ENCODE measurements around the gene PHF10.

- TF ChIP-seq FOXM1 (IDR thresholded peaks at IDR 0.05; ENCODE audit: borderline replicate concordance, low read depth) (no peak), REST (IDR thresholded peaks at IDR 0.05; ENCODE audit: low read depth) (no peak), TAF1 (IDR thresholded peaks at IDR 0.05; ENCODE audit: low read depth) (no peak), CREB1 (IDR thresholded peaks at IDR 0.05; ENCODE audit: low read depth) (no peak), EP300 (IDR thresholded peaks at IDR 0.05; ENCODE audit: borderline replicate concordance) (no peak), RAD21 (IDR thresholded peaks at IDR 0.05; ENCODE audit: low read depth) (no peak), ZBTB7A (IDR thresholded peaks at IDR 0.05; ENCODE audit: low read depth) (no peak), EGR1 (IDR thresholded peaks at IDR 0.05) (no peak), NFIC (IDR thresholded peaks at IDR 0.05) (no peak), CEBPB (IDR thresholded peaks at IDR 0.05) (no peak), TEAD4 (IDR thresholded peaks at IDR 0.05) (no peak), MAX (IDR thresholded peaks at IDR 0.05) (no peak)
- TF ChIP-seq, protein P1, sequence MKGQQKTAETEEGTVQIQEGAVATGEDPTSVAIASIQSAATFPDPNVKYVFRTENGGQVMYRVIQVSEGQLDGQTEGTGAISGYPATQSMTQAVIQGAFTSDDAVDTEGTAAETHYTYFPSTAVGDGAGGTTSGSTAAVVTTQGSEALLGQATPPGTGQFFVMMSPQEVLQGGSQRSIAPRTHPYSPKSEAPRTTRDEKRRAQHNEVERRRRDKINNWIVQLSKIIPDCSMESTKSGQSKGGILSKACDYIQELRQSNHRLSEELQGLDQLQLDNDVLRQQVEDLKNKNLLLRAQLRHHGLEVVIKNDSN (IDR thresholded peaks at IDR 0.05), result no peak
Measured at GRCh38 chr6:169684056-169684455, 40.2 kb downstream of the PHF10 start.
